DOHH2 (cell line): ENCODE measurements around the gene TRPV4.

Experiments
- EZH2phosphoT487 ChIP-seq: fragments of 200-600 bp; sonication (generic); IDR thresholded peaks from 2 replicates; pipeline ENCODE4 v1.6.1; 2017; ENCODE audit warnings: borderline replicate concordance, mild to moderate bottlenecking, antibody characterized with exemption, low read length, moderate library complexity, mixed read lengths
- TF ChIP-seq, protein P1 (sequence below): fragments of 200-600 bp; sonication (generic); IDR thresholded peaks from one replicate; pipeline ENCODE4 v1.5.1; 2014; ENCODE audit warnings: antibody characterized with exemption, mild to moderate bottlenecking, low read depth, low read length; ENCODE audit not compliant: poor library complexity, severe bottlenecking

DNA sequence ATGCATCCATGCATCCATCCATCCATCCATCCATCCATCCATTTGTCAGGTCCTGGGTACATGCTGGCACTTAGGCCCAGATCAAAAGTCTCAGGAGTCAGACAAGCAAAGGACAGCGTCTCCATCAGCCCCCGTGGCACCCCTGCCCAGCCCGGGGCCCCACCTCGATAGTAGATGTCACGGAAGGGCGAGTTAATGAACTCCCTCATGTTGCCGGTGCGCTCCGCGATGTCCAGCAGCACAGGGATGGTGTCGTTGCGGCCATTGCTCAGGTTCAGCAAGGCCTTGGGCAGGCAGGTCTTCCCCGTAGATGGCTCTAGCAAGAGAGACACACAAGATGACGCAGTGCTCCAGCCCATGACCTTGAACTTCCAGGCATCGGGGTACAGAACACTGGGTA lies 30.4 kb downstream of the TRPV4 start:
- TF ChIP-seq, protein P1, sequence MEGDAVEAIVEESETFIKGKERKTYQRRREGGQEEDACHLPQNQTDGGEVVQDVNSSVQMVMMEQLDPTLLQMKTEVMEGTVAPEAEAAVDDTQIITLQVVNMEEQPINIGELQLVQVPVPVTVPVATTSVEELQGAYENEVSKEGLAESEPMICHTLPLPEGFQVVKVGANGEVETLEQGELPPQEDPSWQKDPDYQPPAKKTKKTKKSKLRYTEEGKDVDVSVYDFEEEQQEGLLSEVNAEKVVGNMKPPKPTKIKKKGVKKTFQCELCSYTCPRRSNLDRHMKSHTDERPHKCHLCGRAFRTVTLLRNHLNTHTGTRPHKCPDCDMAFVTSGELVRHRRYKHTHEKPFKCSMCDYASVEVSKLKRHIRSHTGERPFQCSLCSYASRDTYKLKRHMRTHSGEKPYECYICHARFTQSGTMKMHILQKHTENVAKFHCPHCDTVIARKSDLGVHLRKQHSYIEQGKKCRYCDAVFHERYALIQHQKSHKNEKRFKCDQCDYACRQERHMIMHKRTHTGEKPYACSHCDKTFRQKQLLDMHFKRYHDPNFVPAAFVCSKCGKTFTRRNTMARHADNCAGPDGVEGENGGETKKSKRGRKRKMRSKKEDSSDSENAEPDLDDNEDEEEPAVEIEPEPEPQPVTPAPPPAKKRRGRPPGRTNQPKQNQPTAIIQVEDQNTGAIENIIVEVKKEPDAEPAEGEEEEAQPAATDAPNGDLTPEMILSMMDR = no peak
- no peak for TF ChIP-seq EZH2phosphoT487
